CD14-positive monocyte (primary cell): ENCODE results near the gene BDH2. TPM values are rescaled to one million over a fixed set of nuclear protein-coding genes. Genes with fewer than 3 reads are reported as not detected.
A peak's percentile ranks its signal among the peaks of the same experiment; 100 is the strongest.

Source experiments
- DNase-seq, 3 donors: peaks; one replicate each; pipeline ENCODE4 v3.0.0-alpha.2; 2011 to 2022
- H2AFZ ChIP-seq: 2 replicates; pipeline ENCODE4 v1.6.0; 2012; ENCODE audit warnings: mild to moderate bottlenecking, low read depth, low read length, inconsistent platforms; ENCODE audit not compliant: insufficient read depth, poor library complexity, severe bottlenecking
- H3K27ac ChIP-seq, 2 donors: 1 replicate in 1 of 2; 2 replicates in 1 of 2; pipeline ENCODE4 v1.5.1; 2012 to 2013; ENCODE audit warnings: low read length in 2 of 2, control low read depth in 1 of 2, inconsistent platforms in 1 of 2, low read depth in 1 of 2, mild to moderate bottlenecking in 1 of 2
- H3K27me3 ChIP-seq, 2 donors: one replicate each; pipeline versions ENCODE4 v1.6.0 to v1.6.1; 2011 to 2013; ENCODE audit warnings: low read length in 2 of 2; ENCODE audit not compliant: control insufficient read depth in 2 of 2, insufficient read depth in 2 of 2
- H3K36me3 ChIP-seq, 2 donors: replicated peaks in 1 of 2; 1 replicate in 1 of 2; 2 replicates in 1 of 2; pipeline versions ENCODE4 v1.5.1 to v1.6.1; 2012 to 2013; ENCODE audit warnings: low read length in 2 of 2, control low read depth in 1 of 2, inconsistent platforms in 1 of 2, mild to moderate bottlenecking in 1 of 2; ENCODE audit not compliant: insufficient read depth in 2 of 2, control insufficient read depth in 1 of 2
- H3K4me1 ChIP-seq, 2 donors: 1 replicate in 1 of 2; 2 replicates in 1 of 2; pipeline versions ENCODE4 v1.5.1 to v1.6.1; 2012 to 2013; ENCODE audit warnings: low read length in 2 of 2, control low read depth in 1 of 2, inconsistent platforms in 1 of 2, mild to moderate bottlenecking in 1 of 2, moderate library complexity in 1 of 2; ENCODE audit not compliant: insufficient read depth in 2 of 2, control insufficient read depth in 1 of 2
- H3K4me2 ChIP-seq: replicated peaks from 2 replicates; pipeline ENCODE3; 2012; ENCODE audit warnings: low read length, moderate library complexity, mild to moderate bottlenecking; ENCODE audit not compliant: poor library complexity, severe bottlenecking; ENCODE audit errors: extremely low read depth
- H3K4me3 ChIP-seq, 3 experiments: fragments of 200-600 bp in 1 of 3; sonication (generic) in 1 of 3; replicated peaks in 1 of 3; 1 replicate in 2 of 3; 2 replicates in 1 of 3; pipeline ENCODE4 v1.5.1; 2011 to 2013; ENCODE audit warnings: low read length in 3 of 3, mild to moderate bottlenecking in 3 of 3, control low read depth in 2 of 3, low read depth in 2 of 3, inconsistent platforms in 1 of 3, moderate library complexity in 1 of 3
- H3K79me2 ChIP-seq: 2 replicates; pipeline ENCODE4 v1.6.0; 2012; ENCODE audit warnings: mild to moderate bottlenecking, control low read depth, inconsistent platforms, low read length, moderate library complexity; ENCODE audit not compliant: insufficient read depth
- H3K9ac ChIP-seq: 2 replicates; pipeline ENCODE4 v1.6.0; 2017; ENCODE audit warnings: low read length, mild to moderate bottlenecking; ENCODE audit not compliant: insufficient read depth, poor library complexity, severe bottlenecking
- H3K9me3 ChIP-seq, 2 donors: replicated peaks in 1 of 2; 1 replicate in 1 of 2; 2 replicates in 1 of 2; pipeline versions ENCODE4 v1.5.1 to v1.6.1; 2012 to 2013; ENCODE audit warnings: low read length in 2 of 2, control low read depth in 1 of 2; ENCODE audit not compliant: control insufficient read depth in 1 of 2, insufficient read depth in 1 of 2
- H4K20me1 ChIP-seq: 2 replicates; pipeline ENCODE4 v1.6.0; 2012; ENCODE audit warnings: mild to moderate bottlenecking, low read length, control low read depth, moderate library complexity; ENCODE audit not compliant: insufficient read depth
- H3K27ac Mint-ChIP-seq, 7 donors: one replicate each; pipeline ENCODE4 v1.8.0; 2020; ENCODE audit warnings: mild to moderate bottlenecking in 7 of 7, mixed read lengths in 7 of 7, moderate library complexity in 6 of 7, inconsistent platforms in 2 of 7
- H3K27me3 Mint-ChIP-seq, 3 donors: one replicate each; pipeline ENCODE4 v1.8.0; 2021 to 2022; ENCODE audit warnings: low read depth in 3 of 3, mild to moderate bottlenecking in 3 of 3, mixed read lengths in 3 of 3, moderate library complexity in 3 of 3, inconsistent platforms in 1 of 3
- H3K36me3 Mint-ChIP-seq, 2 donors: one replicate each; pipeline ENCODE4 v1.8.0; 2020; ENCODE audit warnings: mixed read lengths in 2 of 2, inconsistent platforms in 1 of 2, mild to moderate bottlenecking in 1 of 2
- H3K4me1 Mint-ChIP-seq: one replicate; pipeline ENCODE4 v1.8.0; 2020; ENCODE audit warnings: mild to moderate bottlenecking, mixed read lengths
- H3K4me3 Mint-ChIP-seq, 2 donors: one replicate each; pipeline ENCODE4 v1.8.0; 2020; ENCODE audit warnings: mild to moderate bottlenecking in 2 of 2, mixed read lengths in 2 of 2, moderate library complexity in 1 of 2
- H3K9me3 Mint-ChIP-seq, 7 donors: one replicate each; pipeline ENCODE4 v1.8.0; 2020 to 2022; ENCODE audit warnings: mixed read lengths in 7 of 7, mild to moderate bottlenecking in 6 of 7, moderate library complexity in 6 of 7, inconsistent platforms in 2 of 7
- CTCF ChIP-seq: fragments of 200-600 bp; IDR thresholded peaks from one replicate; pipeline ENCODE4 v1.8.0; 2022; ENCODE audit warnings: antibody characterized with exemption, mild to moderate bottlenecking
- WGBS: methylation state at CpG from one replicate; pipeline ENCODE4 v1.1.5; 2013; ENCODE audit warnings: missing lambda C conversion rate; ENCODE audit not compliant: insufficient coverage; 5-methylcytosine and 5-hydroxymethylcytosine counted together
- intact Hi-C, 2 donors: fragments of 100-400 bp; cut with micrococcal nuclease; formaldehyde crosslinking; loops; one replicate each; pipeline versions ENCODE4 v1.15.0 to v1.15.1; 2023
- polyA plus RNA-seq, 3 donors: library from polyadenylated mRNA; depleted of rRNA in 1 of 3; unstranded in 2 of 3; stranded (reverse) in 1 of 3; fragments of 300-500 nt in 2 of 3; fragments of >200 nt in 1 of 3; fragmentation: Illumina TruSeq in 2 of 3; gene quantifications; 1 replicate in 2 of 3; 2 replicates in 1 of 3; pipeline ENCODE4 v1.2.3, GENCODE V29; 2012 to 2021

BDH2 gene
- polyA plus RNA-seq, 3 donors: 6.2 to 8.5 (median 6.8) TPM

DNA sequence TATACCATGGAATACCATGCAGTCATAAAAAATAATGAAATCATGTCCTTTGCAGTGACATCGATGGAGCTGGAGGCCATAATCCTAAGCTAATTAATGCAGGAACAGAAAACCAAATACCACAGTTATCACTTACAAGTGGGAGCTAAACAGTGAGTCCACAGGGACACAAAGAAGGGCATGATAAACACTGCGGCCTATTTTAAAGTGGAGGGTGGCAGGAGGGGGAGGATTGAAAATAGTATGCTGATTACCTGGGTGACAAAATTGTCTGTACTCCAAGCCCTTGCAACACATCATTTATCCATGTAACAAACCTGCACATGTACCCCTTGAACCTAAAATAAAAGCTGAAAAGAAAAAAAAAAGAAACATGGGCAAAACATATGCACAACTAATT lies 63.5 kb downstream of the BDH2 start:
- H3K36me3 Mint-ChIP-seq: peaks cover 0 to 3% of the 10 kb centered on the region in 2 donors
- no peak for DNase-seq
- no peaks in the 10 kb centered on the region for H3K27me3 ChIP-seq
- H3K9ac ChIP-seq: no peak overlapping the region
- WGBS: no CpG with 5 or more reads among the region's 2 CpGs
- no peak for TF ChIP-seq CTCF
- no peaks in the 10 kb centered on the region for H3K4me1 ChIP-seq
- no peaks in the 10 kb centered on the region for H3K9me3 ChIP-seq
- H3K36me3 ChIP-seq: no peaks in the 10 kb centered on the region
- H3K27me3 Mint-ChIP-seq: no peaks in the 10 kb centered on the region
- H3K4me1 Mint-ChIP-seq: no peaks in the 10 kb centered on the region
- peaks cover 0 to 2% (median 0%) of the 10 kb centered on the region in 7 donors for H3K9me3 Mint-ChIP-seq
- no peak overlapping the region for H3K4me3 ChIP-seq
- no peak overlapping the region for H3K4me2 ChIP-seq
- H3K27ac Mint-ChIP-seq: no peak overlapping the region
- H4K20me1 ChIP-seq: no peaks in the 10 kb centered on the region
- no peak overlapping the region for H2AFZ ChIP-seq
- H3K27ac ChIP-seq: no peak overlapping the region
- intact Hi-C loops: no loop called here
- H3K79me2 ChIP-seq: no peaks in the 10 kb centered on the region
- H3K4me3 Mint-ChIP-seq: no peak overlapping the region

- Mint-ChIP-seq H3K9me3 (peaks cover 0 to 2% (median 0%) of the 10 kb centered on the region in 7 donors), H3K4me3 (no peak overlapping the region), H3K36me3 (peaks cover 0 to 3% of the 10 kb centered on the region in 2 donors), H3K4me1 (no peaks in the 10 kb centered on the region), H3K27ac (no peak overlapping the region), H3K27me3 (no peaks in the 10 kb centered on the region)
- Histone ChIP-seq H2AFZ (no peak overlapping the region), H4K20me1 (no peaks in the 10 kb centered on the region), H3K27me3 (no peaks in the 10 kb centered on the region), H3K79me2 (no peaks in the 10 kb centered on the region), H3K27ac (no peak overlapping the region), H3K36me3 (no peaks in the 10 kb centered on the region), H3K4me1 (no peaks in the 10 kb centered on the region), H3K4me3 (no peak overlapping the region), H3K9ac (no peak overlapping the region), H3K9me3 (no peaks in the 10 kb centered on the region), H3K4me2 (no peak overlapping the region)
- intact Hi-C loops: no loop called here
- DNase-seq: peak in 1 of 3 donors; percentile 11
- TF ChIP-seq CTCF: peak; percentile 22
- WGBS: no CpG with 5 or more reads among the region's 2 CpGs
These were observed 67.1 kb downstream of the BDH2 start for GRCh38 chr4:103032574-103032973.
